H7 (cell line): Measurements from ENCODE around the gene PIK3R6. TPM values are rescaled to one million over a fixed set of nuclear protein-coding genes. Genes with fewer than 3 reads are reported as not detected.

Experiments used
- DNase-seq: peaks from one replicate; pipeline ENCODE4 v3.0.0; 2012
- H3K27me3 ChIP-seq: 2 replicates; pipeline ENCODE4 v1.6.0; 2011; ENCODE audit warnings: mild to moderate bottlenecking, low read length; ENCODE audit not compliant: control insufficient read depth, insufficient read depth
- H3K36me3 ChIP-seq: replicated peaks from 2 replicates; pipeline ENCODE4 v1.5.1; 2011; ENCODE audit warnings: low read length; ENCODE audit not compliant: control insufficient read depth, insufficient read depth
- H3K4me3 ChIP-seq: 2 replicates; pipeline ENCODE4 v1.5.1; 2011; ENCODE audit warnings: low read depth, mild to moderate bottlenecking, control low read depth, low read length, moderate library complexity; ENCODE audit not compliant: insufficient read depth
- total RNA-seq: library from RNA; depleted of rRNA; stranded (reverse); fragments of >200 nt; shearing (Covaris generic); gene quantifications from 2 replicates; pipeline ENCODE4 v1.2.3, GENCODE V29; 2014

The PIK3R6 gene
- total RNA-seq, 1 experiment from 2014 or later: 0.14 TPM

GRCh38 chr17:8838551-8839095, 28.9 kb downstream of the PIK3R6 start:
- Histone ChIP-seq H3K36me3 (no peaks in the 10 kb centered on the region), H3K4me3 (no peak overlapping the region), H3K27me3 (no peaks in the 10 kb centered on the region)
- no peak for DNase-seq

DNA sequence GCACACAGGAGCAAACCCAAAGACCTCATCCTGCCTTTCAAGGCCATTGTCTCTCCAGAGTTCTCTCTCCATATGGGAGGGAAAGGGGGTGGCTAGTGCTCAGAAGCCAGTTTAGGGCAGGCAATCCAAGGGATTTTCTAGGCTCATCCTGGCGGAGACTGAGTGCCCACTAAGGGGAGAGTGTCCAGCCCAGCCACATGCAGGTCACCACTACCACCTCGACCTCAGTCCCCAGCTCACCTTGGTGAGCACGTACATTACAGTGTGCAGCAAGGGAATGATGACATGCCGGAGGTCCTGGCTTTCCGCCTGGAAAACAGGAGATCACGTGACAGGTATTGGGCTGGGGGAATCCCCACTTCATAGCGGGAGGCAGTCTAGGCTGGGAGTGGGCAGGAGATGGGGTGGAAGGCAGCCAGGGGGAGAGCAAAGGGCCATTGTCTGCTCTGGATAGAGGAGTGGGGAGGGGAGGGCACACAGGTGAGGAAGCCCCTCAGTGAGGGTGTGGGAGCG, 29.9 kb downstream of the PIK3R6 start:
- Histone ChIP-seq H3K4me3 (no peak overlapping the region), H3K36me3 (no peaks in the 10 kb centered on the region), H3K27me3 (no peaks in the 10 kb centered on the region)
- DNase-seq: peak; percentile 86

DNA sequence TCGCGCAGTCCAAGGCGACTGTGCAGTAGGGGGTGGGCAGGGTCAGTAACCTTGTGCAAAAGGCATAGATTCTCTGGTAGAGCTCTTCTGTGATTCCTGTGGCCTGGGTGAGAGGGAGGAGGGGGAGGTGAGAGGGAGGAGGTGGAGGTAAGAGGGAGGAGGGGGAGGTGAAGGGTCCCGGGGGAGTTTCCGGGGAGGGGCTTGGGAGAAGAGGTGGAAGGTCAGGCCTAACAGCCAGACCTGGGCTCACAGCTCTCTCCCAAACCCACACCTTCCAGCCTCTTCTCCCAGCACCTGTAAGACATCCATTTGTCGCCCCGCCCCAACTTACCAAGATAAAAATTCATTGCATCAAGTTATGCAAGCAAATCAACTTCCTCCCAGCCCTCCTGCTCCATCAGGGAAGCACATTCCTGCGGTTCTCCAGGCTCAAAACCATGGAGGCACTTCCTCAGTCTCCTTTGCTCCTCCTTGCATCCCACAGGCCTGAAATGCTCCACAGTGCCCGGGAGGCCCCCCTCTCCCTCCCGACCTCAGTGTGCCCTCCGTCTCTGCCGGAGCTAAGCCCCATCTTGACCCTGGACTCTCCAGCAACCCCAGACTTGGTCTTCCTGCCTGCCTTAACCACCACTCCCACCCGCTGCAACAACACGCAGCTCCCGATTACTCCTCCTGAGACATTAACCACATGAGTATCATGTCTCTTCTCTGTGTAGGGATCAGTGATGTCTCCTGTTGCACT, 30.5 kb downstream of the PIK3R6 start:
- Histone ChIP-seq H3K36me3 (no peaks in the 10 kb centered on the region), H3K27me3 (no peaks in the 10 kb centered on the region), H3K4me3 (no peak overlapping the region)
- peak; percentile 44 for DNase-seq

DNA sequence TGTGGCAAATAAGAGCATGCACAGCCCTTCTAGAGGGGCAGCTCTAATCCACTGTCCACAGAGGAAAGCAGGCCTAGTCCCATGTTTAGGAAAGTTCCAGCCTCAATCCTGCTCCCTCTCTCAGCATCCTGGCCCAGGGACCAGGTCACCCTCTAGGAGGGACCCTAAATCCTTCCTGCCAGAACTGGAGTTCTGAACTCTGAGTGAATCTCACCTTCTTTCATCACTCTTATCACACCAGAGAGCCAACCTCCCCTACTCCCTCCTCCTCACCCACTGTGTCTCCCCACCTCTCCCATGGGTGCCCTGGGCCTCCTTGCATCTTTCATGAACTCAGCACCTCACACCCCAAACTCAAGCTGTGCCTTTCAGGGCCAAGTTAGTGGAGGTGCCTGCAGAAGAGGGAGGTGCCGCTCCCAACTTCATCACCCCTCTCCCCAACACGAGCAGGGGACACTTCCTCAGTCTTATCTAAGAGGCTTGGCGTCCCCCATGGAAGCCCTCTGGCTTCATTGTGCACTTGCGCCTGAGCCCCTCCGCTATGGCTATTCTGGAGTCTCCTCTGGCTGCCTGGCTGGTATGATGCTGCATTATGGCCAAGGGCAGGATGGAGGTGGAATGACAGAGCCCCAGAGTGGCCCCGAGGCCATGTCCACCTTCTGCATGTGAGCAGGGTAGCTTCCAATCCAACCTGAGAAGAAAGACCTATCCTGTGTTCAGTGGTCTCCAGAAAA, 31.7 kb downstream of the PIK3R6 start:
- no peaks in the 10 kb centered on the region for H3K27me3 ChIP-seq
- H3K36me3 ChIP-seq: no peaks in the 10 kb centered on the region

GRCh38 chr17:8835106-8835505, 32.4 kb downstream of the PIK3R6 start:
- no peaks in the 10 kb centered on the region for H3K36me3 ChIP-seq
- DNase-seq: no peak
- no peaks in the 10 kb centered on the region for H3K27me3 ChIP-seq
- H3K4me3 ChIP-seq: no peak overlapping the region

More for the DNA sequence above, 31.7 kb downstream of the PIK3R6 start:
- DNase-seq: no peak
- no peak overlapping the region for H3K4me3 ChIP-seq

GRCh38 chr17:8832711-8833352, 34.6 kb downstream of the PIK3R6 start:
- Histone ChIP-seq H3K27me3 (no peaks in the 10 kb centered on the region), H3K4me3 (no peak overlapping the region), H3K36me3 (no peaks in the 10 kb centered on the region)
- DNase-seq: peak; percentile 93

DNA sequence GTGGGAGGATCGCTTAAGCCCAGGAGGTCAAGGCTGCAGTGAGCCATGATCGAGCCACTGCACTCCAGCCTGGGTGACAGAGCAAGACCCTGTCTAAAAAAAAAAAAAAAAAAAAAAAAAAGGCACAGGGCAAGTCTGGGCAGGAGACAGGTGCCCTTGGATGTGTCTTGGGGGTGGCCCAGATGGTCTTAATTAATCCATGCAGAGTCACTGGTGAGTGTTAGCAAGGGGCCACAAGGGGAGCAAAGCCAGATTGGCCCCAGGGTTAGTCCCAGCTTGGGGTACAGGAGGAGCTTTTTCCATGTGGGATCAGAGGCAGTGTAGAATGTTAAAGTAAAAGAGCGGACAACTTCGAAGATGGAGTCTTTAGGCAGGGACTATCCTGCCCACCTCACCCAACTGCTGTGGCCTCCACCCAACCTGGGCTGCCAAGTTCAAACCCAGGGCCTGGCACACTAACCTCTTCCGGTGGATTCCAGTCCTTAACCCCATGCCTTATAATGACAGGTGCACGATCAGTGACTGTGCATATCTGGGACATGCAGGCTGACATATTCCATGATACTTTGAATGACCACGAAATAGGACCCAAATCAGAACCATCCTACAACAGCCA, 36.1 kb downstream of the PIK3R6 start:
- Histone ChIP-seq H3K4me3 (no peak overlapping the region), H3K36me3 (no peaks in the 10 kb centered on the region), H3K27me3 (no peaks in the 10 kb centered on the region)
- no peak for DNase-seq

- Histone ChIP-seq H3K4me3 (no peak overlapping the region), H3K27me3 (no peaks in the 10 kb centered on the region), H3K36me3 (no peaks in the 10 kb centered on the region)
- no peak for DNase-seq
Measured at GRCh38 chr17:8830141-8830540, 37.3 kb downstream of the PIK3R6 start.

GRCh38 chr17:8829036-8829941, 38.2 kb downstream of the PIK3R6 start:
- H3K27me3 ChIP-seq: no peaks in the 10 kb centered on the region
- H3K4me3 ChIP-seq: no peak overlapping the region
- no peak for DNase-seq
- H3K36me3 ChIP-seq: no peaks in the 10 kb centered on the region

- peak; percentile 42 for DNase-seq
- no peaks in the 10 kb centered on the region for H3K27me3 ChIP-seq
Measured at GRCh38 chr17:8828517-8828875, 39.0 kb downstream of the PIK3R6 start.

GRCh38 chr17:8826808-8827435, 40.6 kb downstream of the PIK3R6 start:
- Histone ChIP-seq H3K36me3 (no peaks in the 10 kb centered on the region), H3K27me3 (no peaks in the 10 kb centered on the region), H3K4me3 (no peak overlapping the region)
- no peak for DNase-seq

More at GRCh38 chr17:8828517-8828875, 39.0 kb downstream of the PIK3R6 start:
- no peak overlapping the region for H3K4me3 ChIP-seq
- no peaks in the 10 kb centered on the region for H3K36me3 ChIP-seq

GRCh38 chr17:8825802-8826201, 41.7 kb downstream of the PIK3R6 start:
- Histone ChIP-seq H3K4me3 (no peak overlapping the region), H3K36me3 (no peaks in the 10 kb centered on the region), H3K27me3 (no peaks in the 10 kb centered on the region)
- DNase-seq: no peak

- no peaks in the 10 kb centered on the region for H3K36me3 ChIP-seq
- DNase-seq: no peak
- no peak overlapping the region for H3K4me3 ChIP-seq
- H3K27me3 ChIP-seq: no peaks in the 10 kb centered on the region
Measured at GRCh38 chr17:8823279-8823678, 44.2 kb downstream of the PIK3R6 start.
